ENCODE data around the gene AJAP1.
"Not testable (repeated sequence)": the region's sequence is repeated elsewhere in the genome, so short reads cannot be mapped to it uniquely, and the experiment has no call there.

The AJAP1 gene

DNA sequence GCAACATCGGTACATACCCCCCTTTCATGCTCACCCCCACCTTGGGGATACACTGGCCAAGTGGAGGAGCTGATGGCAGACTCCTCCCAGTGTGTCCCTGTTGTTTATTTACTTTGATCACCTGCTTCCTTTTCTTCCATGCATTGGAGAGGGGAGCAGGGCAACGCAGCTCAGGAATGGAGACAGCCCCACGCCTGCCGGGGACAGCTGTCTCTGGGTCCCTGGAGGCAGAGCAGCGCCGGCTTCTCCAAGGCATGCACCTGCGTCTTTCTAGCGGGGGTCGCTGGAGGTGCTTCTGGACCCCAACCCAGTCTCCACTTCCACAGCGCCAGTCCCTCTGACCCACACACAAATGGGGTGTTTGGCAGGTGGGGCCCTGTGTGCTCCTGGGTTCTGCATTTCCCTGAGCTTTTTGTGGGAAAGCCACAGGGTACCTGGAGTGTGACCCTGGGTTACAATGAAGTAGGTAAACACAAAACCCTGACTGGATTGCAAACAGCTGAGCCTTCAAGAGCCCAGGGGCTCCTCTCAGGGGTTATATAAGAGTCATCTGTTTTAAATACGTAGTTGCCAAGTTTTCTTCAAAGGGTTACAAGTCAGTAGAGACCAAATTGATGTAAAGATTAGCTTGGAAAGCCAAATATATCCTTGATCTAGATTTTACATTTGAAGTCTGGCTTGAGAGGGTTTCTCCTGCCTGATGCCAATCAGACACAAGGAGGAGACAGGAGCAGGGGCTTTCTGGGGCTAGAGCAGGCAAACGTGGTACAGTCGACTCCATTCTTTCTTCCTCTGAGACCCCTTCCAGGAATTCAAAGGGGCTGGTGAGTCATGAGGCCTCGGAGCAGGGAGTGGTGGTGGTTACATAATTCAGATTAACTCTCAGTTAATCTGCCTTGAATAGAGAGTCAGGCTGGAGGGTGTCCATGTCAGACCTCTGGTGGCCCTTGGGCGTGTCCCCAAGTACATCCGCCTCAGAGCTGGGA is 4.5 kb downstream of the AJAP1 start:
- no peak for DNase-seq

DNA sequence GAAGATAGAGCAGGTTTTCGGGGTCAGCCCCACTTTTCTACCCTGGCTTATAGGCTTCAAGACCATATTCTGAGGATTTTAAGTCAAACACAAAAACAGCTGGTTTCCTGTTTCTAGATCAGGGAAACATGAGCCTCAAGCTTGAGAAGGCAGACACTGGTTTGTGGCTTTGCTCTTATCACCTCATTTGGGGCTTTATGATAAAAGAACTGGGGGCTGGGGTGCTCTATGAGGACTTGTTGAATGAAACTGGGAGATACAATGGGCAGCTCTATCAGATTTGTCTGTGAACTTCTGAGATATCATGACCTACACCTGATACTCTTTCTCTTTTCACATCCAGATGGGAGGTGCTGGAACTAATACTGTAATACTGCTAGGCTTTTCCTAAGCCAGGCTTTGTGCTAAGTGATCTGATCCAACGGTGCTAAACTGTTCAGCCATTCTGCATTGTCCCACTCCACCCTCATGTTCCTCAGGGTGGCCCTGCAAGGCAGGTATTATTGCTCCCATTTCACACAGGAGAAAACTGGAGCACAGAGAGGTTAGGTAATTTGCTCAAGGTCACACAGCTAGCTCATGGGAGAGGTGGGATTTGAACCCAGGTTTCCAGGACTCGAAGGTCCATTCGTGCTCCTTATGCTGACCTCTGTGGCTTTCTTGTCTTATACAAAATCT is 6.6 kb downstream of the AJAP1 start:
- no peak for DNase-seq

- DNase-seq = no peak
Measured at GRCh38 chr1:4661595-4661917, 7.1 kb downstream of the AJAP1 start.

- DNase-seq = no peak
Measured at GRCh38 chr1:4662168-4662567, 7.8 kb downstream of the AJAP1 start.

DNA sequence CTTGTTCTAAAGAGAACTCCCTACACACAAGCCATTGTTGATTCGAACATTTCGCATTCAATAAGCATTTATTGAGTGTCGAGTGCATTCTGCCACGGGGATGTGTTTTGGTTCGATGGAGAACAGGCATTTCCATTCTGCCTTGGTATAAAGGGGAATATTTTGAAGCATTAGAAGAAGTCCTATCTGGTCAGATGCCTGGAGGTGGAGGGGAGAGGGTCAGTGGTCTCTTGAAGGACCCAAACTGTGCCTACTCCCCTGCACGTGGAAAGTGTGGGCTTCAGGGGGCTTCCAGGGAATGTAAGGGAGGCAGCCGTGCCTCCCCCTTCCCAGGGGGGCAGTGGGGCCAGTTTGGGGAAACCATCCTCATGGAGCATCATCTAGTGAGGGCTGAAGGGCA is 8.3 kb downstream of the AJAP1 start:
- no peak for DNase-seq

DNA sequence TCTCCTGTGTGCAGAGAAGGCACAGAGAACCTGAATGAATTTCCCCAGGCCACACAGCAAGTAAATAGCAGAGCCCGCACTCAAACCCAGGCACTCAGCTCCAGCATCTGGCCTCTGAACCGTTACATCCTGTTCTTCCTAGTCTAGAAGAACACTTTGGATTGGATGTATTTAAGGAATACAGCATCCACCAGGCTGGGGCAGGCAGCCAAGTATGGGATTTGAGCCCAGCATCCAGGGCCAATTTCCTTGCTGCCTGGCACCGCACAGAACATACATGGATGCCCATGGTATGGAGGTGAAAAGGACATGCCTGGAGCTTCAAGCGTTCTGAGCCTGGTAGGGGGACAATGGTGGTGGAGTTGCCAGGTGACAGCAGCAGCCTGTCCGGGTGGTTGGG is 9.7 kb downstream of the AJAP1 start:
- no peak for DNase-seq

GRCh38 chr1:4664606-4665005 is 10.2 kb downstream of the AJAP1 start:
- DNase-seq = no peak

GRCh38 chr1:4665456-4665855 is 11.0 kb downstream of the AJAP1 start:
- DNase-seq = no peak

DNA sequence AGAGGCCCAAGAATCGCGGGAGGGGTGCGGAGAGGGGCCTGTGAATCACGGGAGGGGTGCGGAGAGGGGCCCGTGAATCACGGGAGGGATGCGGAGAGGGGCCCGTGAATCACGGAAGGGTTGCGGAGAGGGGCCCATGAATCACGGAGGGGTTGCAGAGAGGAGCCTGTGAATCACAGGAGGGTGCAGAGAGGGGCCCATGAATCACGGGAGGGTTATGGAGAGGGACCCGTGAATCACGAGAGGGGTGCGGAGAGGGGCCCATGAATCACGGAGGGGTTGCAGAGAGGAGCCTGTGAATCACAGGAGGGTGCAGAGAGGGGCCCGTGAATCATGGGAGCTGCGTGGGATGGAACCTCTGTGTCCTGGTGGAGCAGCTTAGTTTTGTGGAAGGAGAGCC is 12.3 kb downstream of the AJAP1 start:
- not testable (repeated sequence) for DNase-seq

GRCh38 chr1:4668743-4669700 is 14.6 kb downstream of the AJAP1 start:
- no peak for DNase-seq

GRCh38 chr1:4670265-4670664 is 15.9 kb downstream of the AJAP1 start:
- no peak for DNase-seq

- DNase-seq = no peak
Measured at GRCh38 chr1:4671828-4672227, 17.4 kb downstream of the AJAP1 start.

DNA sequence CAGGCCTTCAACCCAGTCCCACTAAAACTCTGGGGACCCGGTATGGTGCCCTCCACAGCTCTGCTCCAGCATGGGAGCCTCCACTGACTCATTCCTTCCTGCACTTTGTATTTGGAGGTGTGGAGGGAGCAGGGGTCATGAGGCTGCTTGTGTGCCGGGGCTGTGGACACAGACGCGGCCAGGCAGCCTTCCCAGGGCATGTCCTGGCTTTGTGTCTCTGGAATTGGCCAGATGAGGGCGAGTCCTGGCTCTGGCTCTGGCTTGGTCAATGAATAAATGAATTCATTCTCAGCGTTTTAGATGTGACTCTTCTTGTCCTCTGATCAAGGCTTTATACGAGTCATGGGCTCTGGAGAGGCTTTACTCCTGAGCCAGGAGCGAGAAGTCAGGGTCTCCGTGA is 19.1 kb downstream of the AJAP1 start:
- no peak for DNase-seq

- no peak for DNase-seq
Measured at GRCh38 chr1:4674117-4674516, 19.7 kb downstream of the AJAP1 start.

- DNase-seq = no peak
Measured at GRCh38 chr1:4674676-4675075, 20.3 kb downstream of the AJAP1 start.

- DNase-seq = no peak
Measured at GRCh38 chr1:4675454-4676186, 21.2 kb downstream of the AJAP1 start.

GRCh38 chr1:4676253-4676652 is 21.8 kb downstream of the AJAP1 start:
- no peak for DNase-seq

DNA sequence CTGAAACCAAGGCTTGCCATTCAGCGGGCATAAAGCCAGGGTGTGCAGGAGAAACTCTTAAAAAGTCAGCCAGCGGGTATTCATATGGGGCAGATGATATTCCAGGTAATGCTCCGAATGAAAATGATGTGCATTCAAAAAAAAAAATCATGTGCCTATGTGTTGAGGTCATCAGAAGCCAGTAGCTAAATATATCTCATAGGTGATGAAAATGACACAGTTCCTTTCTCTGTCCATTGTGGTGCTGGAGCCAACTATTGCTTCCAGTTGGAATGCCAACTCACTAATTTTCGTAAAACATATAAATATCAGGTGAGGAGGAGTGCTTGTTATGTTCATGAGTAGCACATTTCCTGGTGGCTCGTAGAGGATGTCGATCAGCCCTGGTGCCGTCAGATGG is 23.2 kb downstream of the AJAP1 start:
- no peak for DNase-seq

GRCh38 chr1:4678066-4678717 is 23.8 kb downstream of the AJAP1 start:
- no peak for DNase-seq

DNA sequence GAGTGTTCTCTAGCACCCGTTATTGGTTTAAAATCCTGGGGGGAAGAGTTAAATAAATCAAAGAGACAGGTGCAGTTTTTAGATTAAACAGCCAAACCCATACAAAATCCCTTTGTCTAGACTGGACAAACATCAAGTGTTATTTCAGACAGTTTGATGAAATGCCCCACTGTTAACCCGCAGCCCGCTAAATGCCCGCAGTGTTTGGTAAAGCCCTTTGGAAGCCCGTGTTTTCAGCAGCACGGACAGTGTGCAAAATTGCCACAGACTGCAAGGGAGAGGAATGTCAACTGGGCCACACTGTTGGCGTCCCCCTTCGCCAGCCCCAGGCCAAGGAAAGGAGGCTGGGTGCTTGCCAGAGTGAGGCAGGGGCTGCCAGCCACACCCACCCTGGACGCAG is 26.6 kb downstream of the AJAP1 start:
- no peak for DNase-seq

- DNase-seq = no peak
Measured at GRCh38 chr1:4682607-4683220, 28.3 kb downstream of the AJAP1 start.

GRCh38 chr1:4684136-4684535 is 29.7 kb downstream of the AJAP1 start:
- DNase-seq = no peak
